Activated CD4-positive, CD25-positive, alpha-beta regulatory T cell treated with anti-CD3 and anti-CD28 coated beads, Interleukin-2, amount 50 U/mL, for 72 hours (primary cell): ENCODE results near the gene SMC1A.
"Not testable (repeated sequence)": the region's sequence is repeated elsewhere in the genome, so short reads cannot be mapped to it uniquely, and the experiment has no call there.

ENCODE experiments used
- DNase-seq: peaks from one replicate; pipeline ENCODE4 v3.0.0; 2021

Gene SMC1A

DNA sequence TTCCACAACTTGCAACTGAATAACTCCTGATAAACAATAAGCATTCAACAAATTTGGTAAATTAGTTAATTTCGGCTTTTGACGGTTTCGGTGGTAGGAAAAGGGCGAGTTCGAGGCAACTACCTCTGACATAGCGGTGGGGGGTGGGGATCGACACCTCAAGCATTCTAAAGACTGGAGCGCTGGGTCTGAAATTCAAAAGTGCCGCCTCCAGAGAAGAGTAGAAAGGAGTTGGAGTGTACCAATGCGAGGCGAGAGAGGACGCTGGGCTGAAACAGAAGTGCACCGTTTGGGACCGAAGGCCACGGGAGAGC is 725 bp downstream of the SMC1A start:
- DNase-seq, result no peak

DNA sequence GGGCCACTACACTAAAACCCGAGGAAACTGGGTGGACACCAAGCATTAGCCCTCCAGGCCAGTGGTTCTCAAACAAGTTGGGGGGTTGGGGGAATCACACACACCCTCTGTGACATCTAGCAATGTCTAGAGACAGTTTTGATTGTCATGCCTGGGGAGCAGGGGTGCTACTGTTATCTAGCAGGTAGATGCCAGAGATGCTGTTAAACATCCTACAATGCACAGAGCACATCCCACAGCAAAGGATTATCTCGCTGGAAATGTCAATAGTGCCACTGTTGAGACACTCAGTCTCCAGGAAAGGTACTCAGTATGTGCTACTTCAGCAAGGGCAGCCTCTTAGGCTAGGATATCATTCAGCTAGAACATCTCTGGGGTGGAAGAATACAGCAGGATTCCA is 1.3 kb downstream of the SMC1A start:
- no peak for DNase-seq

DNA sequence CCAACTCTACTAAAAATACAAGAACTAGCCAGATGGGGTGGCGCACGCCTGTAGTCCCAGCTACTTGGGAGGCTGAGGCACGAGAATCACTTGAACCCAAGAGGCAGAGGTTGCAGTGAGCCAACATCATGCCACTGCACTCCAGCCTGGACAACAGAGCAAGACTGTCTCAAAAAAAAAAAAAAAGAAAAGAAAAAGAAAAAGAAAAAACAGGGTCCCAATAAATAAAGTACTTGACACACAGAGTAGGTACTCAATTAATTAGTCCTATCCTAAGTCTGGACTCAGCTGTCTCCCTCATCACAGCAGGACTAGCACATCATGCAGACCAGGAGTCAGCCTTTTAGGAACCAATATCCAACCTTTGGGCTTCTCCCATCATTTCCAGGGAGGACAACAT is 2.1 kb downstream of the SMC1A start:
- DNase-seq, result not testable (repeated sequence)

DNA sequence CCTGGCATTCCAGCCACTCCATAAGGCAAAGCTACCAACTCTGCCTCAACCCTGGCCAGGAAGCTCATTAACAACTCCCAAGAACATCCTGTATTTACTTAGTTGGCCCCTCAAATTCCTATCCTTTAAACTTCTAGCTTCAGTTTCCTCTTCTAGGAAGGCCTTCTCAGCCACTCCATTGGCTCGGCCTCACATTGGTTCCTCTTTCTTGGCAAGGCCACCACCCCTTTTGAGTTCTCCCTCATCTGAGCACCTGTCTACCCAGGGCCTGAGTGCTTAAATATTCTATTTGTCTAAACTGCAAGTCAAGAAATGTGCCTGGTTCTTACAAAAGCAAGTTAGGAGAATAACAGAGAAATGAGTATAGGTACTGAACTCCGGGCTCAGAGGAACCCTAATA is 10.0 kb downstream of the SMC1A start:
- no peak for DNase-seq

DNA sequence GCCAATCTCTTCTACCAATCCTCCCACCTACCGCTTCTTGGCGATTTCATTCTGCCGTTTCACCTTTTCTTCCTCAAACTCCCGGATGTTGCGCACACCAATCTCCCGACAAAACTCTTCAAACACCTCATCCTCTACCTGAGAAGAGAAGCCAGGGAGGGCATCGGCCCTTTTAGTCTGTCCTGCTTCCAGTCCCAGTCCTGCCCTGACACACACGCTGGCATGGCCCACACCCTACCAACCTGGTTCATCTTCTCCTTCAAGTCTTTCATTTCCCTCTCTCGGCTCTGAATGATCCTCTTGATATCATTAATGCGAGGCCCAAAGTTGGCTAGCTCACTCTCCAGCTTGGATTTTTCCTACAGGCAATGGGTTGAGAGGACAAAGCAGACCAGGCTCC is 18.9 kb downstream of the SMC1A start:
- no peak for DNase-seq

DNA sequence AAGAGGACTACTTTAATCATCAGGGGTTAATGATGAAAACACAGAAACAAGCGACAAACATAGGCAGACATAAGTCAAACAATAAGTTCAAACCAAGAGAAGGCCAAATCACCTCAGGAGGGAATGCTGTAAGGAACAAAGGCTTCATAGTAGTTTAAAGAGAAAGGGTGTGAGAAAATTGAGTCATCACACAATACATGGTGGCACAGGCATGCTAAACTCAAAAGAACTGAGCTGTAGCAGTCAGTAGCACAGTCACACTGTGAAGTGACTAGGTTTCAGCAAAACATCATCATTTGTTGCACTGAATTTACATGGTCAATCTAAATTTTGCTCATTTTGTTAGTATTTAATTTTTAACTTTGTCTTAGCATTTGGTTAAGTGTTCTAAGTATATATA is 24.2 kb downstream of the SMC1A start:
- DNase-seq, result no peak

DNA sequence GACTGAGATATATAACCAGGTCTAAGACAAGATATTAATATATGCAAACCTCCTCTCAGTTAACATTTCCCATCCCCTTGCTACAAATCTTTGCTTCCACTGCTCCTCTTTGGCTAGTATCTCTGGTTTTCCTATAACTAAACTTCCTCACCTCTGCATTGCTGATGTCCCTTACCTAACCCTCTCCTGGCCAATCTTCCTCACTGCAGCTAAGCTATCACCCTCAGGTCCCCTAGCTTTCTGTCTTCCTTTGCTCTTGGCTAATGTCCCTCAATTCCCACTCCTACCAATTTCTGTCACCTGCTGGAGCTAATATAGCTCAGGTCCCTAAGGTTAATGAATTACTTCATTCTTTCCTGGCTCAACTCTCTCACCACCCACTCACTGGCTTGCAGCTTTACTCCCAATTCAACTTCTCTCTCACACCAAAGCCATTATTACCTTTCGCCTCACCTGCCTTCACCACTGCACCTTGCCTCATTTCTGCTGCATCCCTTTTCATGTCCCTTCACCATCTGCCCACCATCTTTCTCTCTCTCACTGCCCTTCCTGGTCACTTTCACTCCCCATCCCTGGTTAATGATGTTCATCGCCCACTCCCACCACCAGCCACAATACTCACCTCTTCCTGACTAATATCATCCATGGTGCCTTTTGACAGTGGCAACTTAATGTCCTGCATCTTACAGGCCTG is 26.7 kb downstream of the SMC1A start:
- no peak for DNase-seq

DNA sequence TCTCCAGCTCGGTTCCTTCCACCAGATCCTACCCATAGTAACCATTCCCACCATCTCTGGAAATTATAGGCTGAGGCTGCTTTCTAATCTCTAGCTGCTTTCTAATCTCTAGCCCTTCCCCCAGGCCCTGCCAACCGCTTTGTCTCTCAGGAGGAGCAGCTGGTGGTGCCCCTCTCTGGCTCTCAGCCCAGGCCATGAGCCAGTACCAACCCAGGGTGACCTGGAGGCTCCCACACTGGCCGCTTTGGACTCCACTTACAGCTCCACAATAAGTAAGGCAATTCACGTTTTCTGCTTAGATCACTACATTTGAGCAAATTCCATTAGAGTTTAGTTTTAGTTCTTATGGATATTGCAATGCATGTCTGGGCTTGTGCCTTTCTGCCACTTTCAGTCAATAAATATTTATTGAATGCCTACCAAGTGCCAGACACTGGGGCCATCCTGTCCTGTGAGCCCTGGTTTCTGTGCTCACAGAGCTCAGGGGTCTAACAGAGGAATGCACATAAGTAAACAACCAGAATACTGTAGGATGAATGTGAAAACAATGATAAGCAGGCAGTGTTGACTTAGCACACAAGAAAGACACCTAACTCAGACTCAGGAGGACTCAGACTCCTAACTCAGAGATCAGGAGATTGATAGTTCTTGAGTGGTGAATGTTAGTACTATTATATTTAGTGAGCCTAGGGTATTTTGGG is 38.9 kb downstream of the SMC1A start:
- DNase-seq, result no peak

DNA sequence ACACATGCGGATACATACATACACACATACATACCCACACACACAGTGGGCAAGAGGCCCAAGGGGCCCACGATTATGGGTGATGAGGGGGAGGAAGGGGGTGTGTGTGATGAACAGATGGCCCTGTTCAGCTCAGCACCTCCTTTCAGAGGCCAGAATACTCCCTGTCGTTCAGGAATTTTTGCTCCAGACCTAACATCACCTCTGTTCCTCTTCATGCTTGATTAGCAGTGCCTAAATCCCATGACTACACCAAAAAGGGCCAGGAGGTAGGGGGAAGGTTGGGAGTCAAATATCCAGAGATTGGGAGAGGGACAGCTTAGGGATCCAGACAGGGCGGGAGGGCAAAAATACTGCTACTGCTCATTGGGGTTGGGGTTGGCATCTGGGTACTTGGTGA is 42.7 kb downstream of the SMC1A start:
- no peak for DNase-seq

DNA sequence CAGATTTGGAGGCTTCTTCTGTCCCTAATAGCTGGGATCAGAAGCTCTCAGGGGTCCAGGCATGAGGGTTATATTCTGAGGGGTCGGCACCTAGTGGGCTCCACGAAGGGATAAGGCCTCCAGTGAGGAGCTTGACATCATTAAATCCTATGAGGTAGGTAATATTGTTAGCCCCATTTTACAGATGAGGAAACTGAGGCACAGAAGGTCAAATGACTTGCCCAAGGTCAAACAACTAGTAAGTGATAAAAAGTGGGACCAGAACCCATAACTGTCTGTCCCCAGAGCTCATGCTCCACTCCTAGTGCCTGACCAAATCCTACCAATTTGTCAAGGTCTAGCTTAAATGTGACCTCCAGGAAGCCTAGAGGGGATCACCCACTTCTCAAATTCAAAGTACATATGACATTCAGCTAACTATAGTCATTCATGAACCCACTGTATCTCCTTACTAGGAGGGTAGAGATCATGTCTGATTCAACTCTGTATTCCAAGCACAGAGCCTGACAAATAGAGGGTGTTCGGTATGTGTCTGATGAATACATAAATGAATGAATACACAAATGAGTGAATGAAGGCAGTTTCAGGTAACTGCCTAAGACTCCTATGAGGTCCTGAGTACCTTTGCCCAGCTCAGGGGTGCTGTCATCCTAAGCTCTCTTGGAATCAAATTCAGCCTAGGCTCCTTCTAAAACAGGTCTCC is 43.3 kb downstream of the SMC1A start:
- DNase-seq, result no peak

DNA sequence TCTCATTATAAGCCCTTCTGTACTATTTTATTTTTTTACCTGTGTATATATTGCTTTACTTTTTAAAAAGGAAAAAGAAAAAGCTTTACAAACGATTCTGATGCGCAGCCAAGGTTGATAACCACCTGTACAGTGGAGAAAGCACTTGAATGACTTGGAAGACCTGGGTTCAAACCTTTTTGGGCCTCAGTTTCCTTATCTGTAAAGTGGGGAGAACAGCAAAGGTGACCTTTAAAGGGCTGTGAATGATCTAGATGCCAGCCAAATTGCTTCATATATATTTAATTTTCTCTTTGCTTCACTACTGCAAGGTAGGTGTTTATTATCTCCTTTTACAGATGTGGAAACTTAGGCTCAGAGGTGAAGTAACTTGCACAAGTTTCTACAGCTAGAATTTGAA is 45.0 kb downstream of the SMC1A start:
- DNase-seq, result no peak

DNA sequence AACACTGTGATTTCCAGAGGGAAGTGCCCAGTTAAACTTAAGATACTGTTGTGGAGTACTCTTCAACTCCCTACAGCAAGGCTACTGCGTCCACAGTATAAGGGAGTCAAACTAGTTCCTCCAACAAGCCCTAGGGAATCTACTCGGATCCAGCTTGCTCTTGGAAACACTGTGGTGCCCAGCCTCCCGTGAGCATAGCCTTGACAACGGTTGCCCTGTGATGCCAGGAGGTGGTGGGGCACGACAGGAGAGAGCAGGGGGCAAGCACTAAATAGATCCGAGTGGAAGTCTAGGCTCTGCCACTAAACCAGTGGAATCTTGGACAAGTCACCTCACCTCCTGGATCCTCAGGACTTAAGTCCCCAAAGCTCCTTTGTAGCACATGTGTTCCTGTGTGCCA is 45.6 kb downstream of the SMC1A start:
- no peak for DNase-seq

DNA sequence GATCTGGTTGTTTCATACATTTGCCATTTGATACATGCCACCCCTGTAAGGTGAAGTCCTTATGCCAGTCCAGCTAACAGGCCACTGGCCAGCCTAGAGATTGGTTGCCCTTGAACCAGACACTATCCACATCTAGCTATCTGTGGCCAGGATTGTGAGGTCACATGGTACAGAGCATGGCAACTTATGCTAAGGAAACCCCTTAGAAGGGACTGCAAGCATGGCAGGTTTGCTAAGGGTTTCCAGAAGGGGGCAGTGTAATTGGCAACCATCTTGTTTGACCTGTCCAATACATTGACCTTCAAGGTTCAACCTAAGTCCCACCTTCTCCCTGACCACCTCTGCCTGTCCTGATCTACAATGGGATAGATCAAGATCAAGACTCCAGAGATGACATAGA is 47.5 kb downstream of the SMC1A start:
- DNase-seq, result no peak

DNA sequence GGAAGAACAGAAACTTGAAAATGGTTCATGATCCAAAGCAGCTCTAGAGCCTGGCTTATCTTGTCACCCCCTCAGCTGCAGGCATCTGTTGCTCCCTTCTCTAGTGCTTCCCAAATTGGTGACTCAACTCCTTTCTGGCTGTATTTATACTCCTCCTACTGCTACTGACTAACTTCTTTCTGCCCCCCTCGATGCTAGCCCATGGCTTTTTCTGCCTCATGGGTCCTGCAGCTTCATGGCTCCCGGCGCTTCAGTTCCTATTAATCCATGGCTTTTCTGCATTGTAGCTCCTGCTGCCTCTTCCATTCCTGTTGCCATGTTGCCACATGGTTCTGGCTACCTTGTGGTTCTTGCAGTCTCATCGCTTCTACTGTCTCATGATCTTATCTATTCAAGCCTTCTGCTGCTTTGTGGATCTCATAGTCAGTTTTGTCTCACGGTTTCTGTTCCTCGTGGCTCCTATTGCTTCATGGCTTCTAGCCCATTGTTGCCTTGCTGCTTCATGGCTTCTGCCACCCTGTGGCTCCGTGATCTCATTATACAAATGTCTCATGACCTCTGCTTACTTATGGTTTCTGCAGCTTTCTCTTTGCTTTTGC is 48.1 kb downstream of the SMC1A start:
- no peak for DNase-seq

DNA sequence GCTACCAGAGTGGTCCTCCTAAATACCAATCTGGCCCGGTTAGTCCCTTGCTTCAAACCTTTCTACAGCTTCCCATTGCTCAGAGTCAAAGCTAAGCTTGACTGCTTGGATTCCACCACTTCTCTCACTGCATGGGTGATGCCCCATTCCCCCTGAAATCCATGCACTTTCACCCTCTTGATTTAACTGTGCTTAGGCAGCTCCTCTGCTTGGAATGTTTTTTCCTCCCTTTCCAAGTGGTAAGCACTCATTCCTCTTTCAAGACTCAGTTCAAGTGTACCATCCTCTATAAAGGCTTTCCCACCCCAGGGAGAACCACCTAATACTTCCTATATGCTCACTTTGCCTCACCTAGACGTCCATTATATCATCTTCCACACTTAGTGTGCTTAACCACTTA is 49.1 kb downstream of the SMC1A start:
- no peak for DNase-seq

DNA sequence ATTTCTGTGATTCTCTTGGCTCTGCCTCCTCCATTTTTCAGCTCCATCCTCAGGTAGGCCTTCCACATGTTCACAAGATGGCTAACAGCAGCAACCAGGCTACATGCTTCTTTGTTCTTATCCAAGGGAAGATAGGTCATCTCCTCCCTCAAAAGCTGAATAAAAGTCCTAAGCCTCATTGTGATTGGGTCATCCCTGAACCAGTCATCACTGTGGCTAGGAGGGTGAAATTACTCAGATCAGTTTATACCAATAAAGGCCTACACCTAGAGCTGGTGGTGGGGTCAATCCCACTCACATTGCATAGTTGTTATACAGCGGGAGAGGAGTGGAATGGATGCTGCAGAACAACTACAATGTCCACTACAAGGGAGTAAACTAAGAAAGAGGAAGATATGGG is 56.0 kb downstream of the SMC1A start:
- not testable (repeated sequence) for DNase-seq

DNA sequence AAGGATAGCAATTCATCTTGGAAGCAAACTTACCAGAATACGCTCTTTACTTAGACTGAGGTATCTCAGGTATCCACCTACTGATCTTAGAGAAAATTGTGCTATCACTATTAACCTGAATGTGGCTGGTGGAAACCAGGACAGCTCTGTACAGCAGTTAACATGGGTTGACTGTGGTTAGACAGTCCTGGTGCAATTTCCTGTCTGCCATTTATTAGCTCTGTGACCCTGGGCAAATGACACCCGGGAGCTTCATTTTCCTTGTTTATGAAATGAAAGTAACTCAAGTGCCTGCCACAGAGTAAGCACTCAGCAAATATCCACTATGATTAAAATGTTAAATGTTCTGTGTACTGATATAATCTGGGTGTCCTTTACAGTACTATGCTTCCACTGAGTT is 60.0 kb downstream of the SMC1A start:
- DNase-seq, result no peak

DNA sequence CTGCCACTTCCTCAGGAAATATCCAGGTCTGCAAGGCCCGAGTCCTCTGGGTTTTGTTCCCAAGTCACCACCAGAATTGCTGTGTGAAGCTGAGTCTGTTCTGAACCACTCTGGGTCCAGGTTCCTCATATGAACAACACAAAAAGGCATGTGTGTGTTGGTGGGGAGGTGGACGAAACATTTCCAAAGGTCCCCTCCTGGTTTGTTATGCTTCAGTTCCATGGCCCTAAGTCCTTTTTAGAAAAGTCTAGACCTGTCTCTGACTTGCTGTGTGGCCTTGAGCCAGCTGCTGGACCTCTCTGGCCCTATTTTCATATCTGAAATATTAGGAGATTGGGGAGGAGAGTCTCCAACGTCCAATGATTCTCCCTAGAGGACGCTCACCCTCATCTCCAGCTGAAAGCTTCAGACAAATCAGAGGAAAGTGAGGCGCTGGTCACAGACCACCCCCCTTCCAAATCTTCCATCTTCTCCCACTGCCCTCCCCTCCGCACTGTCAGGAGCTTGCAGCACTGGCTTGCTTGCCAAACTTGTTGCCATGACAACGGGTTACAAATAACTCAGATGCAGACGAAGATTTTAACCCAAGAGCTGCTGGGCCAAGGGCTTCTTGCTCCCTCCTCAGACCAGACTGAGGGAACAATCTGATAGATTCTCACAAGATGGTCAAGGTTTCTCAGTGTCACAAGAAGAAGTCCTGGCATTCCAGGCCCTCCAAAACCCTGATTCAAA is 64.5 kb downstream of the SMC1A start:
- DNase-seq, result no peak

DNA sequence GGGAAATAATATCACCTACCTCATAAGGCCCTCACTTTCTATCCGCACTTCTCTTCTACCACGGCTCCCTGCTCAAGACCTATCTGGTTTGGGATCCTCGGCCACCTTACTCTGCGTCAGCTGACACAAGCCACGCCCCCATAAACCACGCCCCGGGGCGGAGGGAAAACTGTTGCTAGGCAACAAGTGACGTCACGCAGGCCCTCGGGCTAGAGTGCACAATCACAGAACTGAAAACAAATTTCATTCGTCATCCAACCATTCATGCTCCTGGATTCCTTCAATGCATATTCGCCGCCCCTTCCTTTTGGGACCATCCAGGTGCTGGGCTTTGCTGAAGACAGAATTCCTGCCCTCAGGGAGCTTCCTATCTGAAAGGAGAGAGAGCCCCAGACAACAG is 66.3 kb downstream of the SMC1A start:
- peak; percentile 55 for DNase-seq

DNA sequence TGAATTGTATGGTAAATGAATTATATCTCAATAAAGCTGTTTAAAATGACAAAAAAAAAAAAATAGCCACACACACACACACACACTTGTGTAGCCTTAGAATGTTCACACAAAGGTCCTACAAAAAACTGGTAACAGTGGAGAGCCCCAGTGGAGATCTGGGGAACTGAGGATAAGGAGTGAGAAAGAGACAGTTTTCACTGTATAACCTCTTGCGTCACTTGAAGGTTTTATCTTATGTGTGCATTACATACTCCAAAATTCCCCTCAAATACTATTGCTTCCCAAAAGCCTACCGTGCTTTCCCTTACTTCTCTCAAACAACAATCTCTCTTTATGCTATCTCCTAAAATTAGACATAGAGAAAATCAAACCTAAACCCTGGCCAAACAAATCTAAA is 67.8 kb downstream of the SMC1A start:
- no peak for DNase-seq

DNA sequence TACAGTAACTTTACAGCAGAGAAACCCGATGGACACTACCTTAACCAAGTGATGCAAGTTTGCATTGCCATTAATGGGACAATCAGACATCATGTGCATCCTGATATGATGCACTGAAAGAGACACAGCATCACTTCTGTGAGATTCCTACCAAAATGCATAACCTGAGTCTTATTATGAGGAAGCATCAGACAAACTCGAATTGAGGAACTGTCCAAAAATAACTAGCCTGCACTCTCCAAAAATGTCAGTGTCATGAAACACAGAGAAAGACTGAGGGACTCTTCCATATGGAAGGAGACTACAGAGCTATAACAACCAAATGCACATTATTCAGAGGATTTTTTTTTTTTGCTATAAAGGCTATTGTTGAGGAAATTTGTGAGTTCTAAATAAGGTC is 74.5 kb downstream of the SMC1A start:
- DNase-seq, result no peak

DNA sequence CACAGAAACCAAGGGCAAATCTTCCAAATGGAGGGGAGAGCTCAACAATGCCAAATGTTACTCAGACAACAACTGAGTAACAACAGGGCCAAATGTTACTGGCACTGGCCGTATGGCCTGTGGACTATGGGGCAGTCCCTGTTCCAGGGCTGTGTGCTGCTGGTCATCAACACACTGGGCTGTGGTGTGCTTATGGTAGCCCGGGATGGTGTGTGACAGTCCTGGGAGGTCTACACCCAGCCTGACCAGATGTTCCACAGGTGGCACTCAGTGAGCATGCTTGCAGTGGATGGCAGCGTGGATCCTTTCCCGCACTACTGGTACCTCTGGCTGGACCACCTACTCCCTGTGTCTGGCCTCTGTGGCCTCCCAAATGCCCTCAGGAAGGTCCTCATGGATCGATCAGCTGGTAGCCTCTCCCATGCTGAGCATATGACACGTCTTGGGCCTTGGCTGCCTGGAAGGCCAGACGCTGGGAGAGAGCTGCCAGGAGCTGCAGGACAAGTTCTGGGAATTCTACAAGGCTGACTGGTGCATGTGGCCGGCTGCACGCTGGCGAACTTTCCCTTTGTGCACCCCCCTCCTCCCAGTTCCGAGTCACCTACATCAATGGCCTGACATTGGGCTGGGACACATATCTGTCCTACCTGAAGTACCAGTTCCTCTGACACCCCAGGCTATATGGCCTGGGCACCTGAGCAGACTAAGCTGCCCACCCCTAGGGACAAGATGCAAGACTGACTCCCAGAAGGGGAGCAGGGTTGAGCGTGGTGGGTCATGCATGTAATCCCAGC is 81.4 kb downstream of the SMC1A start:
- no peak for DNase-seq

DNA sequence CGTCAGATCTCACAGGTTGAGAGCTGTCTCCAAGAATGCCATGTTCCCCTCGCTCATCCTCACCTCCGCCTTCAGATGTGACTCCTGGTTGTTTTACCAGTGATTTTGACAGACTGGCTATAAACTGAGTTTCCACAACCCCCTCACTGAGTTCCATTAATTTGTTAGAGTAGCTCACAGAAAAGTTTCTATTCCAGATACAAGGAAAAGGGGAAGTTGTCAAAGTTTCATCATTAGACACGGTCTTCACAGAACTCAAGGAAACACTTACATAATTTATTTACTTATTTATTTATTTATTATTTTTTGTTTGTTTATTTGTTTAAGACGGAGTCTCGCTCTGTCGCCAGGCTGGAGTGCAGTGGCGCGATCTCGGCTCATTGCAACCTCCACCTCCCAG is 85.4 kb downstream of the SMC1A start:
- DNase-seq, result no peak
